HEK293T (cell line): Measurements from ENCODE around the gene ZNF777.

ENCODE experiments used
- CTCF ChIA-PET: fragments of 350-600 bp; formaldehyde crosslinking; extraction: SDS; loops from one replicate; lab custom pipeline; 2021; ENCODE audit warnings: antibody characterized with exemption, inconsistent platforms; lab: Yijun Ruan, JAX
- POLR2A ChIA-PET: fragments of 350-600 bp; formaldehyde crosslinking; extraction: SDS; loops from one replicate; lab custom pipeline; 2020; ENCODE audit warnings: antibody characterized with exemption, inconsistent platforms; lab: Yijun Ruan, JAX
- DNase-seq: peaks from one replicate; pipeline ENCODE4 v3.0.0; 2012; ENCODE audit warnings: mixed read lengths; ENCODE audit errors: extremely low spot score
- ARNT ChIP-seq: fragments of 450-650 bp; IDR thresholded peaks from 2 replicates; pipeline ENCODE4 v1.6.1; 2017; ENCODE audit warnings: mild to moderate bottlenecking
- BHLHE40 ChIP-seq: fragments of 450-650 bp; IDR thresholded peaks from 2 replicates; pipeline ENCODE4 v1.6.1; 2016; ENCODE audit warnings: mild to moderate bottlenecking, moderate library complexity, borderline replicate concordance
- CTBP1 ChIP-seq: fragments of 450-650 bp; IDR thresholded peaks from 2 replicates; pipeline ENCODE4 v1.6.1; 2016; ENCODE audit warnings: borderline replicate concordance
- ELF4 ChIP-seq: fragments of 450-650 bp; IDR thresholded peaks from 2 replicates; pipeline ENCODE4 v1.6.1; 2017; ENCODE audit warnings: antibody characterized with exemption
- FOXA1 ChIP-seq: fragments of 450-650 bp; IDR thresholded peaks from 2 replicates; pipeline ENCODE4 v1.6.1; 2016; ENCODE audit warnings: mild to moderate bottlenecking
- FOXK2 ChIP-seq: fragments of 450-650 bp; IDR thresholded peaks from 2 replicates; pipeline ENCODE4 v1.6.1; 2016; ENCODE audit warnings: mild to moderate bottlenecking
- FOXM1 ChIP-seq: fragments of 450-650 bp; IDR thresholded peaks from 2 replicates; pipeline ENCODE4 v1.6.1; 2017; ENCODE audit warnings: mild to moderate bottlenecking, borderline replicate concordance
- HDGF ChIP-seq: fragments of 450-650 bp; IDR thresholded peaks from 2 replicates; pipeline ENCODE4 v1.6.1; 2017; ENCODE audit warnings: antibody characterized with exemption, borderline replicate concordance
- L3MBTL2 ChIP-seq: fragments of 450-650 bp; conservative IDR thresholded peaks from 2 replicates; pipeline ENCODE4 v1.6.1; 2016; ENCODE audit warnings: mild to moderate bottlenecking
- LEF1 ChIP-seq: fragments of 450-650 bp; IDR thresholded peaks from 2 replicates; pipeline ENCODE4 v1.6.1; 2017; ENCODE audit warnings: mild to moderate bottlenecking, borderline replicate concordance
- NFRKB ChIP-seq: fragments of 450-650 bp; IDR thresholded peaks from 2 replicates; pipeline ENCODE4 v1.6.1; 2016; ENCODE audit warnings: mild to moderate bottlenecking, moderate library complexity
- PKNOX1 ChIP-seq: fragments of 450-650 bp; IDR thresholded peaks from 2 replicates; pipeline ENCODE4 v1.6.1; 2016
- SP1 ChIP-seq: fragments of 450-650 bp; IDR thresholded peaks from 2 replicates; pipeline ENCODE4 v1.6.1; 2017
- SUZ12 ChIP-seq: fragments of 450-650 bp; IDR thresholded peaks from 2 replicates; pipeline ENCODE4 v1.6.1; 2016; ENCODE audit warnings: mild to moderate bottlenecking
- TARDBP ChIP-seq: fragments of 450-650 bp; IDR thresholded peaks from 2 replicates; pipeline ENCODE4 v1.6.1; 2016
- ZNF384 ChIP-seq: fragments of 450-650 bp; IDR thresholded peaks from 2 replicates; pipeline ENCODE4 v1.6.1; 2016

ZNF777 gene

GRCh38 chr7:149430192-149430591 is 30.7 kb downstream of the ZNF777 start:
- POLR2A ChIA-PET = interaction anchor here (1.4 kb wide), 1 partner anchor 168 kb away, joined by 3 read pairs; the partner anchor contains the start of gene ZNF783

GRCh38 chr7:149427893-149428292 is 33.0 kb downstream of the ZNF777 start:
- TF ChIP-seq BHLHE40 (no peak), L3MBTL2 (no peak), FOXK2 (no peak), SP1 (no peak), SUZ12 (no peak), HDGF (no peak)
- ChIA-PET POLR2A (no interaction called here), CTCF (no interaction called here)
- DNase-seq = no peak

More at GRCh38 chr7:149430192-149430591, 30.7 kb downstream of the ZNF777 start:
- TF ChIP-seq HDGF (no peak), FOXM1 (no peak), ARNT (no peak), L3MBTL2 (no peak), CTBP1 (no peak), TARDBP (no peak), FOXK2 (no peak), ZNF384 (no peak), PKNOX1 (no peak), LEF1 (no peak), SP1 (no peak), SUZ12 (no peak), FOXA1 (no peak), BHLHE40 (no peak), ELF4 (no peak), NFRKB (no peak)
- CTCF ChIA-PET = no interaction called here
- DNase-seq = no peak

- ChIA-PET CTCF (interaction anchor here (0.6 kb wide), 1 partner anchor 67 kb away, joined by 3 read pairs; no protein-coding TSS in a partner anchor), POLR2A (interaction anchor here (1.2 kb wide), 1 partner anchor 33 kb away, joined by 3 read pairs; no protein-coding TSS in a partner anchor)
- TF ChIP-seq FOXK2 = no peak
- TF ChIP-seq SP1 = no peak
- TF ChIP-seq L3MBTL2 = no peak
- TF ChIP-seq PKNOX1 = no peak
- no peak for TF ChIP-seq NFRKB
- TF ChIP-seq TARDBP = no peak
- TF ChIP-seq FOXM1 = no peak
- TF ChIP-seq CTBP1 = no peak
- no peak for TF ChIP-seq ARNT
- no peak for TF ChIP-seq ZNF384
- TF ChIP-seq BHLHE40 = no peak
- no peak for TF ChIP-seq LEF1
- no peak for TF ChIP-seq FOXA1
- TF ChIP-seq SUZ12 = no peak
- no peak for TF ChIP-seq ELF4
- no peak for DNase-seq
Observed at GRCh38 chr7:149427096-149427680, 33.7 kb downstream of the ZNF777 start.

- no peak for TF ChIP-seq ARNT
- no peak for TF ChIP-seq NFRKB
- no peak for TF ChIP-seq PKNOX1
- TF ChIP-seq L3MBTL2 = no peak
- ChIA-PET POLR2A (interaction anchor here (1.0 kb wide), 1 partner anchor 162 kb away, joined by 4 read pairs; the partner anchor contains the start of gene ZNF783), CTCF (interaction anchor here (0.5 kb wide), 1 partner anchor 443 kb away, joined by 5 read pairs; no protein-coding TSS in a partner anchor)
- DNase-seq = no peak
Observed at GRCh38 chr7:149423449-149424110, 37.3 kb downstream of the ZNF777 start.

- DNase-seq = no peak
- ChIA-PET POLR2A (interaction anchor here (1.8 kb wide), 1 partner anchor 38 kb away, joined by 5 read pairs; the partner anchor contains the start of gene ZNF777), CTCF (interaction anchor here (0.5 to 0.6 kb wide), 3 partner anchors 38 to 442 kb away, joined by 3 to 5 read pairs (median 3); no protein-coding TSS in a partner anchor)
- TF ChIP-seq ZNF384 (no peak), L3MBTL2 (no peak)
Observed at GRCh38 chr7:149422914-149423301, 38.0 kb downstream of the ZNF777 start.

GRCh38 chr7:149422162-149422913 is 38.5 kb downstream of the ZNF777 start:
- peak; percentile 97 for DNase-seq
- TF ChIP-seq L3MBTL2 = peak; percentile 74
- peak; percentile 77 for TF ChIP-seq ARNT
- no peak for TF ChIP-seq FOXK2
- TF ChIP-seq SP1 = no peak
- 0 out of 2 replicates have a peak, but pooled peaks have one; percentile 60 for TF ChIP-seq FOXM1
- CTCF ChIA-PET = interaction anchor here (0.6 kb wide), 2 partner anchors 39 to 320 kb away, joined by 3 read pairs; no protein-coding TSS in a partner anchor
- POLR2A ChIA-PET = interaction anchor here (1.4 to 1.8 kb wide), 2 partner anchors 38 to 137 kb away, joined by 3 to 5 read pairs; partner anchors contain the start of gene ZNF777
